Hematopoietic multipotent progenitor cell treated with erythropoietin and hydrocortisone succinate and interleukin-3 and kit ligand, for 17 days (in vitro differentiated cells): ENCODE results near the gene LENEP.
A peak's percentile ranks its signal among the peaks of the same experiment; 100 is the strongest.

Experiments
- DNase-seq: peaks from one replicate; pipeline ENCODE4 v3.0.0-alpha.2; 2015; ENCODE audit warnings: low spot score

The LENEP gene

DNA sequence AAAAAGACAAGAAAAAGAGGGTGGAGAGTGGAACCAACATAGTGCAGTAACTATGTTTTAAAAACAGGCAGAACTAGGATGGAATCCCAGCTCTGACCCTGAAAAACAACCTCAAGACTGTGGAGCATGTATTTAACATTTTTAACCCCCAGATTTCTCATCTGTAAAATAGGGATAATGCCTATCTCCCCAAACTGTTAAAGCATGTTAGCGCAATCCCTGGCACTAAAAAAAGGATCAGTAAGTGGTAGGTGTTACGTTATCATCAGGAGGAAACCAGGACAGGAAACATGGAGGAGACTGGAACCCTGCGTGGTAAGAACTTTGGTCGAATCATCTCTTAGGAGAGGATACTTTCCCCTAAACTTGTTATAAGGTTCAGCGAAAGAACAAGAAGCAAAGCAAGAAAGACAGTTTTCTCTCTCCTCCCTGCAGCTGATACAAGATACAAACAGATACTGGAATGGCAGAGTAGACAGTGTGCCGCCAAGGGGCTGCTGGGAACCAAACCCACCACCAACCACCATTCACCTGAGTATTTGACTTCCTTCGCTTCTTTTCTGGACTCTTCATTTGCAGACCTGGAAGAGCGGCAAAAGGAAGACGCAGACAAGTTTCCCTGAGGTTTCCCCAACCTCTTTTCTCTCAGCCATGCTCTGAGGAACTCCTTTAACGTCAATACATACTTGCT, 32.8 kb upstream of the LENEP start:
- DNase-seq, result peak; percentile 27

DNA sequence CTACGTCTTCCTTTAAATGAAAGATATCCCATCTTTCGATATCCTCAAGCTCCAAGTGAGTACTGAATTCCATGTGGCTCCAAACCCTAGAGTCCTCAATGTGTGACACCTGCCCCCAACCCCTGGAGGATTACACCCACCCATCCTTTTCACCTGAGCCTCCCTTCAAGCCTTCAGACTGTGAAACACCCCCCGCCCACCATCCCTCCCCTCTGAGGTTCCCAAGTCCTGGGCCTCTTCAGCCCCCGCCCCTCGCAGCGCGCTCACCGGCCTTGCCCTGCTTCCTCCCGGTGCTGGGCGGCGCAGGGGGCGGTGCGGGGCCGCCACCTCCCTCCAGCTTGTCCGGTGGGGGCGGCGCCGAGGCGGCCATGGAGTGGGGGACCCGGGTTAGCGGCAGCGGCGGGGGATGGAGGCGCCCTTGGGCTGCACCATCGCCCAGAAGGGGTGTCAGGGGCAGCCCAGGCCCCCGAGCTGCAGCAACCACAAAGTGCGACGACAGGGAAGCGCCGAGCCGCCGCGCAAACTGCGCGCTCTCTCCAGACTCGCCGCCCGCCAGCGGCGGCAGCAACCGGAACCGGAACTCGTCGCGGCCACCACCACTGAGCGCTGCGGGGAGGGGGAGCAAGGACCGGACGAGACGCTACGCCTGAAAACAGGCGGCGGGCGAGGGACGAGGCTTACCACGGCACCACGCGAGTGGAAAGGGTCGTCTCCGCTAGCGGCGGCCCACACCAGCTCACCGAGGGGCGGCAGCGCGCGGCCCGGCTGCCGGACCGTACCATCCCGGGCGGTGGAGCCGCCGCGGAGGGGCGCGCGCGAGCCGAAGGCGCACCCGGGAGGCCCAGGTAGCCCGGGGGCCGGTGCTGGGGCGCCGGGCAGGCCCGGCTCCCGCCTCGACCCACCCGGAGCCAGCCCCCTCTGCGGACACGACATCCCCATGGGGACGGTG, 31.9 kb upstream of the LENEP start, which contains the start of gene PYGO2:
Gene PYGO2, minus strand, starts transcription at position 576 of the 949 bp plus-strand sequence. Its CDS starts 206 bp downstream, at position 370.
- DNase-seq, result peak; percentile 83

DNA sequence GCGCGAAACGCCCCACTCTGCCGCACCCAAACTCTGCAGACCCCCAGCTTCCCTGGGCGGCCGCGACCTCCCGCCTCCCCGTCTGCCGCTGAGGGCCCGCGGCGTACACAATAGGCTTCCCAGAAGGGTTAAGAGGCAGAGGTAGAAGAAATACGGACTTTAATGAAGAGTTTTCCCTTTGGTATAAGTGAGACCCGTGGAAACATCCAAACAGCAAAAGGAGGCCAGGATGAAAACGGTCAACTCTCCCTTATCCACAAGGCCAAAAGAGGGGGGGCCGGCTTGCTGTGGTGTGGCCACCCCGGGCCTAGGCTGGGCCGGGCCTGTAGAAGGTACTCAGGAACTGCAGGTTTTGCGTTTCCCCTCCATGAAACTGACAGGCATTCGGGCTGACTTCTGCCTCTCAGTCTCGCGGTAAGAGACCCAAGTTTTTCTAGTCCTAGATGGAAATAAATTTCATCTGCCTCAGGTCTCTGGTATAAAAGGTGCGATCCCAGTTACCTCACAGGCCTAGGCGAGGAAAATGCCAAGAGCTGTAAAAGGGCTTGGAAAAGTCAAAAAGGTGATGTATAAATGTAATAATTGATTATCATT, 31.1 kb upstream of the LENEP start:
- DNase-seq, result peak; percentile 52

DNA sequence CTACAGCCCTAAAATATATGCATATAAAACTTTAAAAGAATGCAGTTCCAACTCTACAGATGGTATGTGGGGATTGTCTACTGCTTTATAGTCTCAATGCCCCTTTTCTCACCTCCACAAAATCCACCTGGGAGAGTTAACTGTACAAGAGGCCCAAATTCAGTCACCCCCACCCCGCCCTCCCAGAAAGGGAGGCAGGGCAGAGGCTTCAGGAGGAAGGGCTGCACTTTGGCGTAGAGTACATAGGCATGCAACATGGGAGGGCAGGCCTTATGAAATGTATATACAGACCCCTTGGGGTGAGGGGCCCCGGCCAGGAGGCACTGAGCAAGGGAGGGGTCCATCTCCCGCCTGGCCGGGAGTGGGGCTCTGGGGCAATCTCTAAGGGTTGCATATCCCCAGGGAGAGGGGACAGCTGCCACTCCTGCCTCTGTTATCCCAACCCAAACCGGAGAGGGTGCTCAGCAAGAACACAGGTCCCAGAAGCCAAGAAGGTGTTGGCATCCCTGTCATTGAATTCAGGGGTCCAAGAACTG, 30.5 kb upstream of the LENEP start:
- no peak for DNase-seq

DNA sequence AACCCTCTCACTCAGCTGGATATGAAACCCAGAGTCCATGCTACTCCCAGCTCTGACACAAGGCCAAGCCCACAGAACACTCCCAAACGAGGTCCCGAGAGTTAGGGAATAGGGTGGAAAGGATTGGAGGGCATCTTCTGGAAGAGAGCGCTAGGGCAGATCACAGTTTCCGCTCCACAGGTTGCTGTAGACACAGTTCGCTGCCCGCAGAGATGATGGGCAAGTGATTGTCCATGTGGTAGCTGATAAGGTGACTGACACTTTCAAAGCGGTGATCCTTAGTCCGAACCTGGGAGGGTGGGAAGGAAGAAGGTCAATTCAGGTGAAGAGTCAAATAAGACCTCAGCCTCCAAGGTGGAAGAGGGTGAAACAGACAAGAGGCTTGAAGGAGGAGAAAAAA, 29.7 kb upstream of the LENEP start:
- DNase-seq, result no peak

DNA sequence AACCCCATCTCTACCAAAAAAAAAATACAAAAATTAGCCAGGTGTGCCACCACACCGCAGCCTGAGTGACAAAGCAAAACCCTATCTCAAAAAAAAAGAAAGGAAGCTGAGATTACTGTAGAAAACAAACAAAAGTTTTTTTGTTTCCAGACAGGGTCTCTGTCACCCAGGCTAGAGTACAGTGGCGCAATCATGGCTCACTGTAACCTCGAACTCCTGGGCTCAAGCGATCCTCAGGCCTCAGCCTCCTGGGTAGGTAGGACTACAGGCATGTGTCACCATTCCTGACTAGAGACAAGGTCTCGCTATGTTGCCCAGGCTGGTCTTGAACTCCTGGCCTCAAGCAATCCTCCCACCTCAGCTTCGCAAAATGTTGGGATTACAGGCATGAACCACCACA, 29.0 kb upstream of the LENEP start:
- no peak for DNase-seq

DNA sequence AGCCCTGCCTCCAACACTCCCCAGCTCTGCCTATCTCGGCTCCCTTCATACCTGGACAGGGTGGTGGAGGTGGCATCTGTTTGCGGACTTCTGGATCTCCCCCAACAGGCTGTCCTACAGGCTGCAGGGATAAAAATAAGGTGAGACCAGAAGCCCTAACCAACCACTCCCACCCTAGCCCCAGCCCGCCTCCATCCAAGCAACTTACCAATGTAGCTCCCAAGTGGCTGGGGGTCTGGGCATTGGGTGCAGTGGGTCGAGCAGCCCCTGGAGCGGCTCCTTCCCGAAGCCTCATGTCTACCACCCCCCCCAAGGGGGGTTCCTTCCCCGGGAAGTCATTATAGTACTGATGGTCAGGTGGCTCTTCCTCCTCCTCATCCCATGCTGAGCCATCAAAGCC, 27.3 kb upstream of the LENEP start:
- no peak for DNase-seq

DNA sequence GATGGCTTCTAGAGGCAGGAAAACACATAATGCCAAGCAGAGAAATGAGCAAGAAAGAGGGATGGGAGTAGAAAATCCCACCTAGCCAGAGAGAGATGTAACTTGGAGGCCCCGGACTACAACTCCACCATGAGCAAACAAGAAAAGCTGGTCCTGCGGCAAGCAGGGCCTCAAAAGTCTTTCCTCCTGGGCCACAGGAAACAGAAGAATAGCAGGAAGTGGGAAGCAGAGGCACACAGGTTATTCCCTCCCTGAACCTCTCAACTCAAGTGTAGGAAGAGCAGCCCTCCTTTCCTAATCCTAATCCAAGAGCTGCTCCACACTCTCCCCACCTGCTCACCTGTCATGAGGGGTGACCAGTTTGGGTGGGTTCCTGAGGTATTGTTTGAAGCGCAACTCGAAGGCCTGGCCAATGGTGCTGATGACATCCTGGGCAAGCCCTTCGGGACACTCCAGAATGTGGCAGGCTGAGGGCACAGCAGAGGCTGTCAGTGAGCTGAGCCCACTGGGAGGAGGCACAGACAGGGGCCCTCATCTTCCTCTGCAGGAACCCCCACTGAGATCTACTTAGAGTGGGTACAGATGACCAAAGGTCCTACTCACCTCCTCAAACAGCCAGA, 25.9 kb upstream of the LENEP start:
- no peak for DNase-seq

DNA sequence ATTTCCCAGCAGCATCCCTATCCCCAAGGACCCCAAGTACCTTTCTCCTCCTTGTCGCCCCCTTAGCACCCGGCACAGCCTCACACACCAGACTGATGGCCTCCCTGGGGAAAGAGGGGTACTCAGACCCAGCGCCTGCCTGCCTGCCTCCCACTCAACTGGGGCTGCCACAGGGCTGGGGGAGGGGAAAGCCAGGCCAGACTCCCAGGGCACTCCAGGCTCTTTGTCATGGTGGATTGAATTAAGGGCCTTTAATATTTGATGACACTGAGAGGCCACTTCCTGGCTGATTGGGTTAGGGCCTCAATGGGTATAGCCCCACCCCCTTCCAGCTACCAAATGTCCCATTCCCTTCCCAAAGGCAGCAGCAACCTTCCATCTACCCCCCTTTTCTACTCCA, 24.7 kb upstream of the LENEP start:
- no peak for DNase-seq

DNA sequence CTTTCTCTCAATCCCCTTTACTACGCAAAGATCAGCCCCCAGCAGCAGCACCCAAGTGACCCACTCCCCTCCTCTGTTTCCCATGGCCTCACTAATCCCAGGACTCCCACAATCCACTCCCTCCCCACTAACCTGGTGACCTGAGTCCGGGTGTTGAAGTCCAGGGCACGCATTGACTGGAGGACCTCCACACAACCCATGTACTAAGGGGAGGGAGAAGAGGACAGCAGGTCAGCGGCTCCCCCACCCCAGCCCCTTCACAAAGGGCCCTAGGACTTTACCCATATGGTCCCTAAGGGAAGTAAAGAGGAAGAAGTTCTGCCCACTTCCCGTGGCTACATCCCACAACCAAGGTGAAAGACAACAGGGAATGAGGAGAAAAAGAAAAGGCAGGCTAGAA, 24.1 kb upstream of the LENEP start:
- no peak for DNase-seq

DNA sequence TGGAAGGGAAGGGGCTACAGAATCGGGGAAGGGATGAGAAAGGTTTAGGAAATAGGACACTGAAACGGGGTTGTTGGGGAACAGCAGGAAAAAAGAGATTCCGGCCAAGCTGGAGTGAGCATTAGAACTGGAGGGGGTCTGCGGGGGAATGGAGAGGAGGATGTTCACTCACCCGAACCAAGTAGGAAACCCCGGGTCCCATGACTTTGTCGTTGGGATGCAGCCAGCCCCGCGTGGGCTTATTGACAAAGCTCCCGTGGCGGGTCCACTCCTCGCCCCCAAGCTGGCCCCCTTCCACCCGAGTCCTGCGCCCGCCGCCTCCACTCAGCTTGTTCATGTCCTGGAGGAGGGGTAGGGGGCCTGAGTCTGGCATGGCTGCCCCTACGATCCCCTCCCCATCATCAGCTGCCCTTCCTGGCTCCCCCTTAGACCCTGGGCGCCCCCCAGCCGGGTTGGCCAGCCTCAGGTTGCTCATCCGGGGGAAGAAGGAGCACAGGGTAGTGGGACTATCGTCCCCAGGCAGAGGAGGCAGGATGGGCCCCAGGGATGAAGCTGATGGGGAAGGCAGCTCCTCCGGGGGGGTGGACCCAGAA, 23.4 kb upstream of the LENEP start:
- no peak for DNase-seq

DNA sequence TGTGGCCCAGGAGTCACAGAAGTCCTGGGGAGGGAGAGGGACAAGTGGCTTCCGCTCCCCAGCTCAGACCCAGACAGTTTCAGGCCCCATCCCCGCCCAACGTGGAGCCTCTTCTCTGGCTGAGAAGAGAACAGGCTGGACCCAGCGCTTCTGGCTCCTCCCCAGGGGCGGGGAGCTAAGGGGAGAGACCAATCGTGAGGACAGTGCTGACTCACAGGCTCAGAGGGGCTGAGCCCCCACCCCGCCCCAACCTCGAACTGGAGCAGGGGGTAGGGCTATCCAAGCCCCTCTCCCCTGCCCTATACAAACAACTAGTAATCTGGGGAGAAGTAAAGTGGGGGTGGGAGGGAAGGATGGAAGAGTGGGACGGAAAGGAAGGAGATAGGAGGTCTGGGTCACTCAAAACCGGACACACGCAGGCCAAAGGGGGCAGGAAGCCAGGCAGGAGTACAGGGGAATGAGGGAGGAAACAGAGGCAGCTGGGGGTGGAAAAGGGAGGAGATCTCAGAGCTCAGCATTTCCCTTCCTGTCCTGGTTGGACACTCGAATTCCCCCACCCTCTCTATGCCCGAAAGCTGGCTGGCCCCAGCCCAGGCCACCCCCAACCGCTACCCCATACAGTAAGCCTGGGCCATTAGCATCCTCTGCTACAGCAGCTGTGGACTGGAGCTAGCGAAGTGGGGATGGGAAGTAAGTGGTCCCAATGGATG, 22.6 kb upstream of the LENEP start, which contains the start of gene SHC1:
Gene SHC1, minus strand, starts transcription at position 117 of the 710 bp plus-strand sequence. CDS start 221 bp downstream, outside the sequence.
- DNase-seq, result peak; percentile 90

DNA sequence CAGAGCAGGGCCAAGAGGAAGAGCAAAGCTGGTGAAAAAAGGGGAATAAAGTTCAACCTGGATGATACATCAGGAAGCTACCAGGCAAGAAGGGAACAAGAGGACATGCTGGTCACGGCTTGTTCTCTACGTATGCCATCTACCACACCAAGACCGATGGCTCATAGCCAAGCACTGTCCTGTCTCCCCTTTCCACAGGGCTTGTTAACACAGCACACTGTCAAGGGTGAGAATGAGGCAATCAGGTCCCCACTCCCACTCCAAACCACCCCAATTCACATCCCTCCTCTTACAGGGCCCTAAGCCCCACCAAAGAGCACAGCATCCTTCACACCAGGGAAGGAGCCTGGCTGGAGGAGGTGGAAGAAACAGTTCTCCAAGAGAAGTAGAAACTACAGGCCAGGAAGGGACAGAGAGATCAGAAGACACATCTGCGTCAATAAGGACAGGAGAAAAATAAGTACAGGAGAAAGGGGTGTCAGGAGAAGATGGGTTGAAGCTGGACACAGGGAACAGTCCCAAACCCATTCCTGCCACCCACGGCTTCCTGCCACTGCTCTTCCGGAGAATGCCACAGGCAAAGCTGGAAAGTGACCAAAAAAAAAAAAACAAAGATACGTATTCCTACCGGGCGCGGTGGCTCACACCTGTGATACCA, 21.9 kb upstream of the LENEP start:
- peak; percentile 55 for DNase-seq

DNA sequence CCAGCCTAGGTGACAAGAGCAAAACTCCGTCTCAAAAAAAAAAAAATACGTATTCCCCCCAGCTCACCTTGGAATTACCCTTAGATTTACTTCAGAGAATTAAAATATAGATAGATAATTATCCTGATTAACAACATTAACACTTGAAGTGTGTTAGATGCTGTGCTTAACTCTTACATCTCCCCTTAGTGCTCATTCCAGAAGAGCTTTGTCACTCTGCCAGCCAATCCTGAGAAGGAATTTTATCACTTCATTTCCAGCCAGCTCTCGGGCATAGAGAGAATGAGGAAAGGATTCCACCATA, 21.2 kb upstream of the LENEP start:
- peak; percentile 44 for DNase-seq

DNA sequence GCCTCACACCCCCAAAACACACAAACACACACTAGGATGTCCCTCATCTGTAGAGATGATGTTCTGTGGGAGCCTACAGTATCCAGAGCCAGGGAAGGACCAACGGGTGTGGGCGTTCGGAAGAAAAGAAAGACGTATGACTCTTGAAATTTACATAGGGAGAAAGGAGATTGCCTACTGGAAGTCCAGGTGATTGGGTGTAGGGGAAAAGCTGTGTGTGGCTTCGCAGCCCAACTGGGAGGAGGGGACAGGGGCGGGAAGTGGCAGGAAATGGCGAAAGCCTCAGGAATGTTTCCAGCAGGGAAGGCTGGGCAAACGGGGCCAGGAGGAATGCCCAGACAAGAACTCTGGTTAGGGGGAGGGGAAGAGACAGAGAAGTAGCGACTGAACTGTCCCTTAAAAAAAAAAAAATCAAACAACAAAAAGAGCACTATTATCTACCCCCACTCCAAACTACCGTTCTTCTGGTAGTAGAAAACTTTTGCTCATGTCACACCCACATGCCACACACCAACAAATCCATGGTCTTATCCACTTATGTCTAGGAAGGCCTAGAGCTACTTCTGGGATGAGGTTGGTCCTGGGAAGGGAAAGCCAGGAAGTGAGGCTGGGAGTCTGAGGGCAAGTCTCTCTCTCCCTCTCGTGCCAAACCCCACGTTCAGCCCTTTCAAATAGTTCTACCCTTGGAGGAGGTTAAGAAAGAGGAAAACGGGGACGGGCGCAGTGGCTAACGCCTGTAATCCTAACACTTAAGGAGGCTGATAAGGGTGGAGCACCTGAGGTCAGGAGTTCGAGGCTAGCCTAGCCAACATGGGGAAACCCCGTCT, 20.7 kb upstream of the LENEP start:
- DNase-seq, result peak; percentile 64

DNA sequence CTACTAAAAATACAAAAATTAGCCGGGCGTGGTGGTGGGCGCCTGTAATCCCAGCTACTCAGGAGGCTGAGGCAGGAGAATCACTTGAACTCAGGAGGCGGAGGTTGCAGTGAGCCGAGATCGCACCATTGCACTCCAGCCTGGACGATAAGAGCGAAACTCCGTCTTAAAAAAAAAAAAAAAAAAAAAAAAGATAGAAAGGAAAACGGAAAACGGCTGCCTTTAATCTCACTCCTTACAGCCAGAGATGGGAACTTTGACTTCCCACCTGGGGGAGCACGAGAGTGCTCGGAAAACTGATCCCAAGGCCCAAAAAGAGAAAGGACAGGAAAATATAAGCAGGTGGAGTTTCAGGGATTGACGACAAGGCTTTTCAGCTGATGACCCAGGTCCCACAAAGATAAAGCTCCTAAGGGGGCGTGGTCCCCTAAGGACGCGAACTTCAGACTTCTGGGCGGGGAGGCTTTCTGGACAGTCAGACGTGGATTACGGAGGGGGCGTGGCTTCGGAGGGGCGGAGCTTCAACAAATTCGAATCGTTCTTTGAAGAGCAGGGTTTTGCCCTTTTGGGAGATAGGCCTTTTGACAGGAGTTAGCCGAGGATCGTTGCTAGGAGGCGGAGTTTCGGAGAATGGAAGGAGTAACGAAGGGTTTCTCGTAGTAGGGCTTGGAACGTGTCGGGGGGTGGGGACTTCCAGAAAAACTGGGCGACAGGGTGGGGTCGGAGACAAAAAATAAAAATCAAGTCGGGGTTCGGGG, 19.9 kb upstream of the LENEP start:
- peak; percentile 100 for DNase-seq

DNA sequence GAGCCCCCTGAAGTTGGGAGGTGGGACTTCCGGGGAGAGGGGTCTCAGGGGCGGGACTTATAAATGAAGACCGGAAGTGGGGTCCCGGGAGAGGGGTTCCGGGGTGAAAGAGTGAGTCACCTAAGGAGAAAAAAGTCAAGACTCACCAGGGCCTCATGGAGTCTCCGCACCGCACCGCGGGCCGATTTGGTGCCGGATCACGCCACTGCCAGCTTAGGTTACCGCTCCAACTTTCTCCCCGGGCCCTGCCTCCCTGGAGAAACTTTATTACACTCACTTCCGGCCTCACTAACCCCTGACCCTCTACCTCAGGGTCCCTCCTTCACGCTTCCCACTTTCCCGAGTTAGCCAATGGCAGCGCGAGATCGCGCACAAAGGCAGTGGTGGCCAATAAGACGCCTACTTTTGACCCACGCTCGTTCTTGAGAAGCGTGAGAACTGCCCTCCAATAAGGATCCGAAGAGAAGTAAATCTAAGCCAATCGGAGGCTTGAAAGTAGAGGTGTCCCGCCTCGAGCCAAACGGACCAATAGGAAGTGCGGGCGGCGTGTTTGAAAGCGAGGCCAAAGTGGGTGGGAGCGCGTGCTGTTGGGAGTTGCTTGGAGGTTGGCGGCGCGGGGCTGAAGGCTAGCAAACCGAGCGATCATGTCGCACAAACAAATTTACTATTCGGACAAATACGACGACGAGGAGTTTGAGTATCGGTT, 19.1 kb upstream of the LENEP start, which contains the start of gene CKS1B:
Gene CKS1B, plus strand, starts transcription at position 580 of the 706 bp plus-strand sequence. Its CDS starts 65 bp downstream, at position 645.
- DNase-seq, result peak; percentile 99

DNA sequence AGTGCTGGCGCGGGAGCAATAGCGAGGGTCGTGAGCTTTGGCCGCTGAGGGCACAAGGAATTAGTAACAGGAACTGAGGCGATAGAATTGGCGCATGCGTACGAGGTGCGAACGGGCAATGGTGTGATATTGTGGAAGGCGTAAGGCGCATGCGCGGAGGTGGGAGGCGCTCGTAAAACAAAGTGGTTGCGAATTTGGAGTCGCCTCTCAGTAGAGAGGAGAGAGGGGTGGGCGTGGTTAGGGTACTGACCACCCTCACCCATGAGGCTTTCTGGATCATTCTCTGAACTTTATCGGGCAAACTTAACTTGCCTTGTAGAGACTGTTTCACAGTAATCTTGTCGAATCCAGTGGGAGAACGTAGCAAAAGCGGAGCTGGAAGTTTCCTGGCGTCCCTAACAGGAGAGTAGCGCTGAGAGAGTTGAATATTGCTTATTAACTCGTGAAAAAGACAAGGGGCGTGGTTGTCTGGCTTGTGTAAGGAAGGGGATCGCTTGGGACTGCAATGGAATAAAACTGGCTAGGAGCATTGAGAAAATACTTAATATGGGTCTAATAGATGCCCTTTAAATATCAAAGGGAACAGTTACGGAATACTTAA, 18.5 kb upstream of the LENEP start:
- DNase-seq, result peak; percentile 100
